Measurements from ENCODE around the gene DDI2.

- TF ChIP-seq POLR2A (IDR thresholded peaks at IDR 0.05; ENCODE audit: low read depth, low read length), result no peak
- TF ChIP-seq TAF1 (IDR thresholded peaks at IDR 0.05; ENCODE audit: borderline replicate concordance, low read depth, low read length), result no peak
- TF ChIP-seq POLR2AphosphoS5 (IDR thresholded peaks at IDR 0.05; ENCODE audit: low read depth, low read length), result no peak
These were observed 39.8 kb downstream of the DDI2 start for GRCh38 chr1:15657021-15657420.

All from GM12892 (cell line).